Breast epithelium (tissue), 3 donors: ENCODE data around the gene RBP5.

ENCODE experiments used
- POLR2A ChIP-seq: fragments of 450-650 bp; IDR thresholded peaks from one replicate; pipeline ENCODE4 v1.6.1; 2016; ENCODE audit warnings: antibody characterized with exemption, mild to moderate bottlenecking, moderate library complexity
- POLR2AphosphoS5 ChIP-seq, 3 donors: sonication (generic); formaldehyde crosslinking; IDR thresholded peaks; one replicate each; pipeline ENCODE4 v1.6.1; 2017; ENCODE audit warnings: antibody characterized with exemption in 3 of 3
- TF ChIP-seq, protein P1 (sequence below), 3 donors: fragments of 450-650 bp; IDR thresholded peaks; one replicate each; pipeline ENCODE4 v1.5.1; 2016 to 2017; ENCODE audit warnings: antibody characterized with exemption in 3 of 3, mild to moderate bottlenecking in 3 of 3, moderate library complexity in 3 of 3

DNA sequence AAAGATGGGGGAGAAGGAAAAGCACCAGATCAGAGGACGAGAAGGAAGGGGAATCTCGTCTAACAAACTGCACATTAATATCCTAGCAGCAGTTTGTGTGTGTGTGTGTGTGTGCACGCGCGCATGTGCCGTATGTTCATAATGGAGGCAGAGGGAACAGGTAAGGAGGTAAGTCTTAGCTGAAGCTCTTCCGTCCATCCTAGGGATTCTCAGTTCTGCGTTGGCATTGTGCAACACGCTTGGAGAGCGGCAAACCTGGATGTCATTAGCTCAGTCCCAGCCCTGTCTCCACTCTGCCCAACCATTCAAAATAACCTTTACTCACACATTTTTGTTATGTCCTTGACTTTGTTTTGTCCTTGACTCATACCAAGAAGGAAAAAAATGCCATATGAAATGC lies 34.8 kb downstream of the RBP5 start:
- TF ChIP-seq, protein P1, sequence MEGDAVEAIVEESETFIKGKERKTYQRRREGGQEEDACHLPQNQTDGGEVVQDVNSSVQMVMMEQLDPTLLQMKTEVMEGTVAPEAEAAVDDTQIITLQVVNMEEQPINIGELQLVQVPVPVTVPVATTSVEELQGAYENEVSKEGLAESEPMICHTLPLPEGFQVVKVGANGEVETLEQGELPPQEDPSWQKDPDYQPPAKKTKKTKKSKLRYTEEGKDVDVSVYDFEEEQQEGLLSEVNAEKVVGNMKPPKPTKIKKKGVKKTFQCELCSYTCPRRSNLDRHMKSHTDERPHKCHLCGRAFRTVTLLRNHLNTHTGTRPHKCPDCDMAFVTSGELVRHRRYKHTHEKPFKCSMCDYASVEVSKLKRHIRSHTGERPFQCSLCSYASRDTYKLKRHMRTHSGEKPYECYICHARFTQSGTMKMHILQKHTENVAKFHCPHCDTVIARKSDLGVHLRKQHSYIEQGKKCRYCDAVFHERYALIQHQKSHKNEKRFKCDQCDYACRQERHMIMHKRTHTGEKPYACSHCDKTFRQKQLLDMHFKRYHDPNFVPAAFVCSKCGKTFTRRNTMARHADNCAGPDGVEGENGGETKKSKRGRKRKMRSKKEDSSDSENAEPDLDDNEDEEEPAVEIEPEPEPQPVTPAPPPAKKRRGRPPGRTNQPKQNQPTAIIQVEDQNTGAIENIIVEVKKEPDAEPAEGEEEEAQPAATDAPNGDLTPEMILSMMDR (IDR thresholded peaks at IDR 0.05): no peak
- no peak for TF ChIP-seq POLR2A
- TF ChIP-seq POLR2AphosphoS5 (IDR thresholded peaks at IDR 0.05): peak in 2 of 3 donors; percentile 58 to 66
